ENCODE results near the gene JOSD2.

The JOSD2 gene

GRCh38 chr19:50467566-50467965, 43.4 kb downstream of the JOSD2 start:
- no peak for TF ChIP-seq CTCF (IDR thresholded peaks at IDR 0.05; ENCODE audit: control insufficient read depth, insufficient read depth, low read depth, low read length, missing control alignments)
- no peak overlapping the region for H3K4me3 ChIP-seq (ENCODE audit: control insufficient read depth, low read depth, low read length)
- DNase-seq (ENCODE audit: low read depth): no peak

DNA sequence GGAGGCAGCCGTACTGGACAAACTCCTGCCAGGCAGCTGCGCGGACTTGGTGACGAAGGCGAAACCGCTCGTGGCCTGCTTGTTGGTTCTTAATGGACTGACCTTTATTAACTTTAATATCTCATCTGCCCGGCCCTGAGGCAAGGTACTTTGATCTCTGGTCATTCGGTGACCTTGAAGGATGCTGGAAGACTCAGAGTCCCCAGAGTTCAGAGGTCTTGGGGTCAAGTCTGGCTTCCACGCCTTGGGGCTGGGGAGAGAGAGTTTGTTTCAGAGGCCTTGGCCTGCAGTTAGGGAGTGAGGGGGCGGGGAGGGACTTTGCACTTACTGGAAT, 44.3 kb downstream of the JOSD2 start:
- no peak for TF ChIP-seq CTCF (IDR thresholded peaks at IDR 0.05; ENCODE audit: control insufficient read depth, insufficient read depth, low read depth, low read length, missing control alignments)
- H3K4me3 ChIP-seq (ENCODE audit: control insufficient read depth, low read depth, low read length): no peak overlapping the region
- no peak for DNase-seq (ENCODE audit: low read depth)

- H3K4me3 ChIP-seq (ENCODE audit: control insufficient read depth, low read depth, low read length): no peak overlapping the region
- TF ChIP-seq CTCF (IDR thresholded peaks at IDR 0.05; ENCODE audit: control insufficient read depth, insufficient read depth, low read depth, low read length, missing control alignments): no peak
- DNase-seq (ENCODE audit: low read depth): no peak
These were observed 44.8 kb downstream of the JOSD2 start for GRCh38 chr19:50465986-50466705.

- no peak overlapping the region for H3K4me3 ChIP-seq (ENCODE audit: control insufficient read depth, low read depth, low read length)
- DNase-seq (ENCODE audit: low read depth): no peak
- TF ChIP-seq CTCF (IDR thresholded peaks at IDR 0.05; ENCODE audit: control insufficient read depth, insufficient read depth, low read depth, low read length, missing control alignments): no peak
These were observed 46.0 kb downstream of the JOSD2 start for GRCh38 chr19:50465000-50465399.

DNA sequence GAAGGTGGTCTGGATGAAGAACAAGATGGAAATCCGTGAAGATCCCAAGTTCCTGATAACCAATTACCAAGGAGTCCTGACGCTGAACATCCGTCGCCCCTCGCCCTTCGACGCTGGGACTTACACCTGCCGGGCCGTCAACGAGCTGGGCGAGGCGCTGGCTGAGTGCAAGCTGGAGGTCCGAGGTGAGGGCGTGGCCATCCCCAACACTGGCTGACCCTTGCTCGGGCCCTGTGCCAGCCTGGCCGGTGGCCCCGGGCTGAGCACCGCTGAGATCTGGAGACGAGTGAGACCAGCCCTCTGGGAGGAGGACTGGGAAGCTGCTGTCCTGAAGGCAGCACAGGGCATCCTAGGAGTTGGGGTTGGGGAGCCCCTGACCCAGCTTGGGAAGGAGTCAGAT, 46.6 kb downstream of the JOSD2 start:
- TF ChIP-seq CTCF (IDR thresholded peaks at IDR 0.05; ENCODE audit: control insufficient read depth, insufficient read depth, low read depth, low read length, missing control alignments): no peak
- no peak overlapping the region for H3K4me3 ChIP-seq (ENCODE audit: control insufficient read depth, low read depth, low read length)
- DNase-seq (ENCODE audit: low read depth): no peak

- DNase-seq (ENCODE audit: low read depth): no peak
- TF ChIP-seq CTCF (IDR thresholded peaks at IDR 0.05; ENCODE audit: control insufficient read depth, insufficient read depth, low read depth, low read length, missing control alignments): no peak
These were observed 48.0 kb downstream of the JOSD2 start for GRCh38 chr19:50462970-50463369.

More at GRCh38 chr19:50462970-50463369, 48.0 kb downstream of the JOSD2 start:
- no peak overlapping the region for H3K4me3 ChIP-seq (ENCODE audit: control insufficient read depth, low read depth, low read length)

All from AG09309 (cell line).